HepG2 (cell line): Measurements from ENCODE around the gene GNAL. TPM values are rescaled to one million over a fixed set of nuclear protein-coding genes. Genes with fewer than 3 reads are reported as not detected.

Experiments
- ATAC-seq: fragments of 200-7000 bp; cut with Tn5 transposase; 3 replicates; pipeline ENCODE4 v1.9.1; 2020; ENCODE audit warnings: mild to moderate bottlenecking, moderate library complexity
- BruUV-seq: library from RNA; stranded (reverse); fragments of 400-500 nt; replicated peaks from 2 replicates; lab custom pipeline; 2021; lab: Mats Ljungman, UMichigan
- CTCF ChIA-PET: fragments of 300-600 bp; formaldehyde crosslinking; extraction: SDS; loops from one replicate; lab custom pipeline; 2021; ENCODE audit warnings: low total read pairs, inconsistent platforms, low intra/inter-chr PET ratio; lab: Yijun Ruan, JAX
- POLR2A ChIA-PET: fragments of 350-600 bp; sonication (Branson Sonifier 250); formaldehyde crosslinking; loops from one replicate; lab custom pipeline; 2020; ENCODE audit warnings: antibody characterized with exemption, inconsistent platforms; lab: Yijun Ruan, JAX
- DNase-seq: peaks from one replicate; pipeline ENCODE4 v3.0.0-alpha.2; 2015; ENCODE audit warnings: low spot score
- FAIRE-seq: peaks from 3 replicates; lab custom pipeline; 2011; peaks lifted over from hg19 to GRCh38; lab: Jason Lieb, UNC
- H2AFZ ChIP-seq: one replicate; pipeline ENCODE4 v1.6.1; 2011; ENCODE audit warnings: low read length, inconsistent platforms
- H3K27ac ChIP-seq: fragments of 300-600 bp; 3 replicates; pipeline ENCODE4 v1.8.0; 2011; ENCODE audit warnings: mixed run types, mild to moderate bottlenecking, mixed read lengths, low read length, inconsistent platforms; ENCODE audit not compliant: insufficient read depth; ENCODE audit errors: extremely low read length
- H3K27me3 ChIP-seq, 2 experiments: fragments of 200-600 bp in 1 of 2; 2 replicates in 1 of 2; 3 replicates in 1 of 2; pipeline versions ENCODE4 v1.6.0 to v1.8.0; 2011; ENCODE audit warnings: low read length in 2 of 2, mild to moderate bottlenecking in 2 of 2, moderate library complexity in 2 of 2, inconsistent platforms in 1 of 2; ENCODE audit not compliant: insufficient read depth in 2 of 2, control insufficient read depth in 1 of 2
- H3K36me3 ChIP-seq, 2 experiments: fragments of 200-600 bp in 1 of 2; replicated peaks in 1 of 2; 2 replicates in 1 of 2; 3 replicates in 1 of 2; pipeline versions ENCODE4 v1.5.1 to v1.8.0; 2011; ENCODE audit warnings: low read length in 2 of 2, inconsistent platforms in 1 of 2; ENCODE audit not compliant: insufficient read depth in 2 of 2, control insufficient read depth in 1 of 2
- H3K4me1 ChIP-seq: 2 replicates; pipeline ENCODE4 v1.5.1; 2012; ENCODE audit warnings: low read length, inconsistent platforms; ENCODE audit not compliant: insufficient read depth
- H3K4me2 ChIP-seq: 2 replicates; pipeline ENCODE4 v1.6.0; 2011; ENCODE audit warnings: low read depth, low read length, inconsistent platforms
- H3K4me3 ChIP-seq, 3 experiments: fragments of 200-600 bp in 1 of 3; sonication (generic), shearing (Covaris generic) in 1 of 3; replicated peaks in 1 of 3; 2 replicates each; pipeline ENCODE4 v1.5.1; 2011 to 2016; ENCODE audit warnings: low read length in 3 of 3, inconsistent platforms in 2 of 3, low read depth in 2 of 3, mild to moderate bottlenecking in 2 of 3, control low read depth in 1 of 3, mixed read lengths in 1 of 3; ENCODE audit not compliant: insufficient read depth in 1 of 3
- H3K79me2 ChIP-seq: one replicate; pipeline ENCODE4 v1.6.1; 2011; ENCODE audit warnings: low read length, inconsistent platforms; ENCODE audit not compliant: insufficient read depth
- H3K9ac ChIP-seq: 2 replicates; pipeline ENCODE4 v1.6.0; 2011; ENCODE audit warnings: mild to moderate bottlenecking, low read depth, low read length, inconsistent platforms; ENCODE audit not compliant: insufficient read depth
- H3K9me3 ChIP-seq: 2 replicates; pipeline ENCODE4 v1.5.1; 2012; ENCODE audit warnings: mild to moderate bottlenecking, low read length
- H4K20me1 ChIP-seq: 2 replicates; pipeline ENCODE4 v1.6.0; 2011; ENCODE audit warnings: inconsistent platforms, mild to moderate bottlenecking, low read length, moderate library complexity; ENCODE audit not compliant: insufficient read depth
- MAFK ChIP-seq, 2 experiments: IDR thresholded peaks in 1 of 2; conservative IDR thresholded peaks in 1 of 2; 2 replicates each; pipeline ENCODE4 v1.6.1; 2011; ENCODE audit warnings: improper control_type of control experiment in 2 of 2, low read length in 2 of 2
- POLR2G ChIP-seq: fragments of 200-400 bp; formaldehyde crosslinking; IDR thresholded peaks from 2 replicates; pipeline ENCODE4 v1.6.1; 2018; ENCODE audit warnings: mild to moderate bottlenecking, low read depth, low read length, moderate library complexity
- RFX1 ChIP-seq: fragments of 450-650 bp; IDR thresholded peaks from 2 replicates; pipeline ENCODE4 v1.6.1; 2017
- ZNF644 ChIP-seq: IDR thresholded peaks from 2 replicates; pipeline ENCODE4 v1.6.1; 2016; ENCODE audit warnings: low read depth
- WGBS: methylation state at CpG from one replicate; pipeline ENCODE4 v1.1.6; 2017; ENCODE audit warnings: low lambda C conversion rate; 5-methylcytosine and 5-hydroxymethylcytosine counted together
- in situ Hi-C: cut with HindIII; loops from 2 replicates; pipeline ENCODE4 v1.10.0; 2017; ENCODE audit warnings: low pct_unique_long_range_greater_than_20kb; ENCODE audit not compliant: extremely low pct_ligation_motif_present
- intact Hi-C: fragments of 100-400 bp; cut with micrococcal nuclease; formaldehyde crosslinking; loops from one replicate; pipeline ENCODE4 v1.10.0; 2022; ENCODE audit not compliant: unreplicated experiment
- polyA plus RNA-seq, 8 experiments: library from polyadenylated mRNA; depleted of rRNA in 3 of 8; stranded (reverse) in 7 of 8; unstranded in 1 of 8; fragments of >200 nt; fragmentation: Illumina TruSeq in 4 of 8; extraction: Trizol in 4 of 8; gene quantifications; 2 replicates each; pipeline versions ENCODE4 v1.2.1 to v1.2.3, GENCODE V29; 2011 to 2016; ENCODE audit warnings: low read depth in 4 of 8, missing spikeins in 1 of 8, mixed read lengths in 1 of 8; ENCODE audit not compliant: insufficient read depth in 1 of 8
- total RNA-seq, 5 experiments: library from RNA; depleted of rRNA; stranded (reverse); fragments of >200 nt; fragmentation: Illumina TruSeq; extraction: Trizol; gene quantifications; 2 replicates each; pipeline ENCODE4 v1.2.3, GENCODE V29; 2016; ENCODE audit warnings: low read depth in 1 of 5
- TF ChIP-seq, protein P1 (sequence below): sonication (generic); formaldehyde crosslinking; IDR thresholded peaks from 2 replicates; pipeline ENCODE4 v1.9.0; 2021; ENCODE audit warnings: missing genetic modification reagents, mild to moderate bottlenecking, borderline replicate concordance

The GNAL gene
- total and polyA plus RNA-seq, 2 of the 13 experiments (the other 11 are each of a cell fraction or from before 2014, with no cell fraction given): 0.87 to 1.4 TPM

DNA sequence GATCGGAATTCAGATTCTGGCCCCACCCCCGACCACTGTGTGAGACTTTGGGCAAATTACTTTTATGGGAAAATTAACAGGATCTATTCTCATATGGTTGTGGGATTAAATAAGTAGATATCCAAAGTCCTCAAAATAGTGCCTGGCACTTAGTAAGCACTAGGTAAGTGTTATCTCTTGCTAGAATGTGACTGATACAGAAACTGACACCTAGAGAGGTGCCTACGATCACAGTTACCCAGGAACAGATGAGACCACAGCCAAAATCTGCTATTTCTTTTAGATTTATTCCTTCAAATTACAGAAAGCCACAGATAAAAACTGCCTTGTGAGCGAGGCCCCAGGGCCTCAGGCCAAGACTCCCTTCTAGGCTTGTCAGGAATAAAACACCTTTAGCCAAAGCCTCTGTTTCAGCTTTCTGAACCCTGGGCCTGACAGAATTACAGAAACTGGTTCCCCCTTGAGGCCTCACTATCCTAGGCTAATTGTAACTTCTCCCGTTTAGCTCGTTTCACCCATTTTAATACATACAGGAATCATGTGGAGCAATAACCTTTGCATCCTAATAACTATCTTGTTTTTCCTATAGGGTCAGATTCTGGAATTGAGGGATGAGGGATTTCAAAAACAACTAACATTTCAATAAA is 139.8 kb downstream of the GNAL start (continued):
- TF ChIP-seq POLR2G: no peak

DNA sequence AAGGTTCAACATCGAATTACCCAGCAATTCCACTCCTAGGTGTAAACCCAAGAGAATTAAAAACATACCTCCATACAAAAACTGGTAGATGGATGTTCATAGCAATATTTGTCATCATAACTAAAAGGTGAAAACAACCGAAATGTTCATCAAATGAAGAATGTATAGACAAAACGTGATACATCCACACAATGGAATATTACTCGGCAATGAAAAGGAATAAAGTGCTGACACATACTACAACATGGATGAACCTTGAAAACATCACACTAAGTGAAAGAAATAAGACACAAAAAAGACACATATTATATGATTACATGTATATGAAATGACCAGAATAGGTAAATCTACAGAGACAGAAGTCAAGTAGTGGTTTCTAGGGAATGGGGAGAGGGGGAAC is 141.5 kb downstream of the GNAL start:
- in situ Hi-C loops: no loop called here
- no peak for FAIRE-seq

DNA sequence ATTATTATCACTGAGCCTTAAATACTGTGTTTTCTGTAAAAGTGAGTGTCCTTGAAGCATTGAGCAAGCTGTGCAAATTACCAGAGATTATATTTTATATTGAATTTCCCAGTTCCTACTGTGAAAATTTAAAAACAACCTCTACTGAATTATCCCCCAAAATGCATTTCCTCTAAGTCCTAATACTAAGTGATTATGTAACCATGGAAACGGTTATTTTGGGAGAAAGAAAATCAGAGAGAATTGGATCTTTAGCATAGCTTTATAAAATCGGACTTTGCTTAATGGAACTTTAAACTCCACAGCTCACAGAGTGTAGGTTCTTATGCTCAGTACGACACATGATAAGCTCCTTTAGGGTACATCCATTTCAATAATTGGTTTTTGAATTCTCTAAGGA is 142.9 kb downstream of the GNAL start:
- ATAC-seq: no peak
- no peak for DNase-seq
- no peak overlapping the region for H3K4me3 ChIP-seq
- no peak overlapping the region for H3K9ac ChIP-seq
- 44% methylated on average over 3 of the region's 3 CpGs for WGBS
- ChIA-PET POLR2A (no interaction called here), CTCF (no interaction called here)
- FAIRE-seq: no peak
- TF ChIP-seq RFX1 (peak; percentile 29; the same call in 1 of the 2 replicates), ZNF644 (CRISPR knock-in tag) (no peak)
- H4K20me1 ChIP-seq: no peaks in the 10 kb centered on the region
- no peaks in the 10 kb centered on the region for H3K4me1 ChIP-seq
- intact Hi-C loops (no loop called here), in situ Hi-C loops (no loop called here)
- H3K79me2 ChIP-seq: no peaks in the 10 kb centered on the region
- no peak overlapping the region for H2AFZ ChIP-seq
- H3K9me3 ChIP-seq: no peaks in the 10 kb centered on the region
- no peaks in the 10 kb centered on the region for H3K36me3 ChIP-seq
- H3K27me3 ChIP-seq: no peaks in the 10 kb centered on the region
- H3K4me2 ChIP-seq: no peak overlapping the region
- BruUV-seq: no TSS peak
- H3K27ac ChIP-seq: no peak overlapping the region

More for the DNA sequence above, 141.5 kb downstream of the GNAL start:
- BruUV-seq: no TSS peak
- POLR2A ChIA-PET: no interaction called here
- DNase-seq (no peak), ATAC-seq (no peak)
- Histone ChIP-seq H3K36me3 (no peaks in the 10 kb centered on the region), H3K4me1 (no peaks in the 10 kb centered on the region), H3K27ac (no peak overlapping the region), H3K4me2 (no peak overlapping the region), H4K20me1 (no peaks in the 10 kb centered on the region), H3K9me3 (no peaks in the 10 kb centered on the region), H2AFZ (no peak overlapping the region), H3K9ac (no peak overlapping the region), H3K4me3 (no peak overlapping the region), H3K27me3 (no peaks in the 10 kb centered on the region), H3K79me2 (no peaks in the 10 kb centered on the region)
- TF ChIP-seq, protein P1, sequence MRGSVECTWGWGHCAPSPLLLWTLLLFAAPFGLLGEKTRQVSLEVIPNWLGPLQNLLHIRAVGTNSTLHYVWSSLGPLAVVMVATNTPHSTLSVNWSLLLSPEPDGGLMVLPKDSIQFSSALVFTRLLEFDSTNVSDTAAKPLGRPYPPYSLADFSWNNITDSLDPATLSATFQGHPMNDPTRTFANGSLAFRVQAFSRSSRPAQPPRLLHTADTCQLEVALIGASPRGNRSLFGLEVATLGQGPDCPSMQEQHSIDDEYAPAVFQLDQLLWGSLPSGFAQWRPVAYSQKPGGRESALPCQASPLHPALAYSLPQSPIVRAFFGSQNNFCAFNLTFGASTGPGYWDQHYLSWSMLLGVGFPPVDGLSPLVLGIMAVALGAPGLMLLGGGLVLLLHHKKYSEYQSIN (CRISPR knock-in tag): no peak
- peak in 1 of 2 experiments; percentile 33; a peak in 1 of 4 replicates for TF ChIP-seq MAFK (conservative IDR thresholded peaks at IDR 0.05 in 1 of 2, IDR thresholded peaks at IDR 0.05 in 1 of 2; ENCODE audit: low read length in 2 of 2)
- WGBS: 43% methylated on average over 4 of the region's 4 CpGs
- intact Hi-C loops: no loop called here
- CTCF ChIA-PET: no interaction called here
